ENCODE data around the gene HOXA3.

Gene HOXA3

DNA sequence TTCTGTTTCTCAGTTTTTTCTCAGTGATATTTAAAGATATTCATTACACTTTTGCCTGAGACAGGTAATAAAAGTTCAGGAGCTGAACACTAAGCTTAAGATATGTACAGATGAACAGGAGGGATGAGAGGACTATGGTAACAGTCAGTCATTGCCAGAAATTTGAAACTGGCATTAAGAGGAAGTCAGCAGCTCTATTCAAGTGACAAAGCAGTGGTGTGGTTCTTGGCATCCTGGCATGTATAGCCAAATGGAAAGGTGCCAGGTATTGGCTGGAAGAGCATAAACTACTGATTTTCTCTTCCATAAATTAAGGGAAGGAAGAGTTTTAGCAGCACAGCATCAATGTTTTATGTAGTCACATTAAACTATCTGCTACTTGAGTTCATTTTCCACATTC, 79.3 kb downstream of the HOXA3 start:
- no peak overlapping the region for H3K27ac ChIP-seq
- no peak for DNase-seq (ENCODE audit: low read depth, low spot score)

DNA sequence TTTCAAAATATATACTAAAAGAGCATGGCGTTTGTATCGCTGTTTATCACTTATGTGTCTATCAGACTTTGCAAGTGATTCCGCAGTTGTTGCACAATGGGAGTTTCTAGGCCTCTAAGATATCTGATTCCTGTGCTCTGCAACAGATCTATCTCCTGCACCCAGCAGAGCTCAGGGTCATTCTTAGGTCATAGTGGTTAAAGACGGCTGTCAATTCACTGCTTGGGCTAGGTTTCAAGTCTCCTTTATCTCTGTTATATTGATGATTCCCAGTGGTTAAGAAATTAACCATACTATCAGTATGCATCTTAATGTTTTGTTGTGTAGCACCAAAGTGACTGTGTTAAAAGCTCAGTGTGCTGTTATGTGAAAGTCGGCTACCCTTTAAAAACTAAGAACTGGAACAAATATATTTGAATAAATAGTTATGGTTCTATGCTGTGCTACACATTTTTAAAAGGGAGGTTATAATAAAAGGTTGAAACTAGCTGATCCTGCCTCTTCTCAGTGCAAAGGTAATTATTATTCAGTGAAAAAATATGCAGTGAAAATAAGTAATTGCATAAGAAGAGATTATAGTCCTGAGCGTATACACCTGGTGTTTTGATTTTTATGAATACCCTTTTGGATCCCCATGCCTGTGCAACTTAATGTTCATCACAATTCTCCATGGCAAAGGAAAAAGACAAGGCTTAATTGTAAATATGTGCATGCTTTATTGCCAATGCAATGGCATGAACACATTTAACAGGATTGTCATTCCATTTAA, 80.6 kb downstream of the HOXA3 start:
- H3K27ac ChIP-seq = no peak overlapping the region
- no peak for DNase-seq (ENCODE audit: low read depth, low spot score)

GRCh38 chr7:27068259-27068658, 84.1 kb downstream of the HOXA3 start:
- H3K27ac ChIP-seq = no peak overlapping the region
- no peak for DNase-seq (ENCODE audit: low read depth, low spot score)

DNA sequence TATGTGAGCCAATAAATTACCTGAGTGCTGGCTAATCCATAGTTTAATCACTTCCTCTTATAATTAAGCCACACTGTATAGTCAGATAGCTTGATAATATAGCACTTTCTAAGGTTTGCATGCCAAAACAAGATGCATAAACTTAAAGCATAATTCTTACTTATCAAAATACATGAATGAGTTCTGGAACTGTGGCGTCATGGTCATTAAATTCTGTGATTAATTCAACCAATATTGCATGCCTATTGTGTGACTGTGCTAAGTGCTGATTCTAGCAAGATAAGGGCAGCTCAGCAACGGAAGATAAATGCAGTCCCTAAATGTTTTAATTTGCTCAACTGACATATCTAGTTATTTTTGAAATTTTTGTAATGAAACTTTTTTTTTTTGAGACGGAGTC, 86.2 kb downstream of the HOXA3 start:
- DNase-seq (ENCODE audit: low read depth, low spot score) = peak; percentile 43
- peak overlapping the region; percentile 7 for H3K27ac ChIP-seq

DNA sequence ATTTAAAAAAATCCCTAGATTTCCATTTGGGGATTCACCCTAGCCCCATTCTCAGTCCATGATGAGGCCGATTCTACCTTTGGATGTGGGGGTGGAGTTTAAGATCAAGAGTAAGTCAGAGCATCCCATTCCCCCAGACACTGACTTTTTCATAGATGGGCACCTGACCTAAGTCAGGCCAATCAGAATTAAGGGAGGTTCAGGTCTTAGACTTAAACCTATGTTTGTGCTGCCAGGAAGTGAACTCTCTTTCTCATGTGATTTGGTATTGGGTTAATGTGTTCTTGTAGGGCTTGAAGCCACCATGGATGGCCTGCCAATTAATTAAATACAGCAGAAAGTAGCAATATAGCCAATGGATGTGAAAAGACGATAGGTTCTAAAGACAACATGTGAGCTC, 86.7 kb downstream of the HOXA3 start:
- no peak for DNase-seq (ENCODE audit: low read depth, low spot score)
- peak overlapping the region; percentile 7 for H3K27ac ChIP-seq

GRCh38 chr7:27064661-27065060, 87.7 kb downstream of the HOXA3 start:
- no peak overlapping the region for H3K27ac ChIP-seq
- no peak for DNase-seq (ENCODE audit: low read depth, low spot score)

- DNase-seq (ENCODE audit: low read depth, low spot score) = no peak
- H3K27ac ChIP-seq = no peak overlapping the region
Observed at GRCh38 chr7:27064159-27064558, 88.2 kb downstream of the HOXA3 start.

GRCh38 chr7:27062946-27063345, 89.4 kb downstream of the HOXA3 start:
- DNase-seq (ENCODE audit: low read depth, low spot score) = no peak
- H3K27ac ChIP-seq = no peak overlapping the region

All from epithelial cell of prostate (primary cell).